GM19239 (cell line): ENCODE measurements around the gene ZDHHC8.

ENCODE experiments used
- DNase-seq: peaks from one replicate; pipeline ENCODE4 v3.0.0; 2011; ENCODE audit warnings: low spot score; ENCODE audit not compliant: insufficient read length
- FAIRE-seq: peaks from 2 replicates; lab custom pipeline; 2011; peaks lifted over from hg19 to GRCh38; lab: Jason Lieb, UNC

ZDHHC8 gene

DNA sequence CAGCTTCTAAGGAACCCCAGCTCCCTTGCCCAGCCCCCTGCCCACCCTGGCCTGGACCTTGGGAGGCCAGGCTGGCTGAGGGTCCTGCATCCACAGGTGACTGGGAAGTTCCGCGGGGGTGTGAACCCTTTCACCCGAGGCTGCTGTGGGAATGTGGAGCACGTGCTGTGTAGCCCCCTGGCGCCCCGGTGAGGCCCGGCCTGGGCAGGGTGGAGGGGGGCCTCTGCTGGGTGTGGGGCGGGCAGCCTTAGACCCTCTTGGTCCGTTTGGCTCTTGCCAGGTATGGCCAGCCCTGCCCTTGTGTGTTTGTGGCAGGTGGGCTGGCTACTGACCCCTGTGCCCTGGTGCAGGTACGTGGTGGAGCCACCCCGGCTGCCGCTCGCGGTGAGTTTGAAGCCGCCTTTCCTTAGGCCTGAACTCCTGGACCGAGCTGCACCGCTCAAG, 8.9 kb downstream of the ZDHHC8 start:
- FAIRE-seq = no peak
- DNase-seq = no peak

DNA sequence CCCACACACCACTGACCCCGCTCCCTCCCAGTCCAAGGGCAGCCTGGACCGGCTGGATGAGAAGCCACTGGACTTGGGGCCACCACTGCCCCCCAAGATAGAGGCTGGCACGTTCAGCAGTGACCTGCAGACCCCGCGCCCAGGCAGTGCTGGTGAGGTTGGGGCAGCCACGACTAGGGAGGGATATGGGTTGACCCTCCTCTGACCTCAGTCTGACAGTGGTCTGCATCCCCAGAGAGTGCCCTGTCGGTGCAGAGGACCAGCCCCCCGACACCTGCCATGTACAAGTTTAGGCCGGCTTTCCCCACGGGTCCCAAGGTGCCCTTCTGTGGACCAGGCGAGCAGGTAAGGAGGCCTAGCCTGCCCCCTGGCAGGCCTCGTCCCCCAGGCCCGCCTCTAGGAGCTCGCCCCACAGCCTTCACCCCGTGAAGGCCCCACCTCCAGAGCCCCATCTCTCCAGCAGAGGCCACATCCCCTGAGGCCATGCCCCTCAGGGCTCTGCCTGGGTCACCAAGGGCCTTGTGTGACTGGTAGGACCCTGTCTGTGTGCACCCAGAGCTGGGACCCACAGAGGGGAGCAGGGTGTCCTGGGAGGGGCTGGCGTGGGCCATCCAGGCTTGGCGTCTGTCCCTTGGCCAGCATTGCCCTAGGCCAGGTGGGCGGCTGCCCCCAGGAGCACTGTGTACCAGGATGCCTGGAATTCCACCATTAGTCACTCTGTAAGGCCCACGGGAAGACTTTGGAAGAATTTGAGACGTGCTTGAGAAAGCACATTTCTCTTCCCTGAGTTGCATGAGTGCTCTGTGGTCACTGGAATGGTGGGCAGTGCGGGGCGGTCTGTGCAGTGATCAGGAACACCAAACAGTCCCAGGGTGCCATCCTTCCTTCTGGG, 9.8 kb downstream of the ZDHHC8 start:
- DNase-seq = no peak
- FAIRE-seq = no peak

GRCh38 chr22:20142711-20143621, 11.4 kb downstream of the ZDHHC8 start:
- FAIRE-seq (no peak), DNase-seq (no peak)

DNA sequence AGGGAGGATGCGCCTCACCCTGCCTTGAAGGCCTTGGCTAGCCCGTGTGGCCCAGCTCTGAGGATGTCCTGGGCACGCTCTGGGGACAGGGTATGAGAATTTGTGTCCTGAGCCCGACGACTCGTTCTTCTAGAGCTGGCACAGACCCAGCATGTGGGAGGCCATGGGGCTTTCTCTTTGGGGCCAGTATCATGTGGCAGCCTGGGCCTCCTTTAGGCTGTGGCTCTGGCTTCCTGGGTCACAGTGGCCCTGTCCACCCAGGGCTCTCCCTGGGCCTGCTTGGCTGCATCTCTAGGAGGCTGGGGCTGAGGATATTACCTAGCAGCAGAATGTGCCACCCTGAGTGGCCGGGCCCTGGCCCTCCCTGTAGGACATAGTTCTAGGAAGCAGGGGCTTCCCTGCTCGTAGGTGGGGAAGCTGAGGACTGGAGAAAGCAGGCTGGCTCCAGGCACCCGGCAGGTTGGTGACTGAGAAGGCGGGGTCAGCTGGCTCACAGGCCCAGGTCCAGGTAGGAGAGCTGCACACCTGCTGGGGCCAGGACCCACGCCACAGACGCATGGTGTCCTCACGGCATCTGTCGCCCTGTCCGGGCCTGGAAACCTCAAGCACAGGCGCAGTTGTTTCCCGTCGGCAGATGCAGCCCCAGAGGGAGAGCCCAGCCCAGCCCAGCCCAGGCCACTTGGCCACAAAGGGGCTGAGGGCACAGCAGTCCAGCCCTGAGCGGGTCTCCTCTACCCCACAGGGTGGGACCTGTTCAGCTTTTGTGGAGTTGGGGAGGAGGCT, 12.5 kb downstream of the ZDHHC8 start:
- no peak for FAIRE-seq
- no peak for DNase-seq

GRCh38 chr22:20145206-20145831, 13.7 kb downstream of the ZDHHC8 start:
- DNase-seq (no peak), FAIRE-seq (no peak)

- FAIRE-seq = no peak
- DNase-seq = no peak
Observed at GRCh38 chr22:20145832-20146223, 14.2 kb downstream of the ZDHHC8 start.

DNA sequence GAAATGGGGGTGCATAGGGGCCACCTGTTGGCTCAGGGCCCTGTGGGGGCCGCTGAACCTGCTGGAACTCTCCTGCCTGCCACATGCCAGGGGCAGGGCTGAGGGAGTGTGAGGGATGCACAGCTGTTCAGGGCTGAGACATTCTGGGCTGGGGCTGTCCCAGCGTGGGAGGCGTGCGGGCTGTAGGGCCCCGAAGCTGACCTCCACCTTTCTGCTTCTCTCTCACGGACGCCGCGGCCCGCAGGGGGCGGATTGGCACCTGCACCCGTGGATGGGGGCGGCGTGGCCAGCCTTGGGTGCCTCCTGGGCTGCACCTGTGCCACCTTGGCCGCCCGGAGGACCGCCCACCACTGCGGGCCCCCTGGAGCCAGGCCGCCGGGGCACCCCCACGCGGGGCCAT, 15.2 kb downstream of the ZDHHC8 start:
- DNase-seq (no peak), FAIRE-seq (no peak)

GRCh38 chr22:20147237-20147988, 15.8 kb downstream of the ZDHHC8 start:
- FAIRE-seq = no peak
- DNase-seq = no peak

GRCh38 chr22:20148414-20148813, 16.8 kb downstream of the ZDHHC8 start:
- DNase-seq (no peak), FAIRE-seq (no peak)

DNA sequence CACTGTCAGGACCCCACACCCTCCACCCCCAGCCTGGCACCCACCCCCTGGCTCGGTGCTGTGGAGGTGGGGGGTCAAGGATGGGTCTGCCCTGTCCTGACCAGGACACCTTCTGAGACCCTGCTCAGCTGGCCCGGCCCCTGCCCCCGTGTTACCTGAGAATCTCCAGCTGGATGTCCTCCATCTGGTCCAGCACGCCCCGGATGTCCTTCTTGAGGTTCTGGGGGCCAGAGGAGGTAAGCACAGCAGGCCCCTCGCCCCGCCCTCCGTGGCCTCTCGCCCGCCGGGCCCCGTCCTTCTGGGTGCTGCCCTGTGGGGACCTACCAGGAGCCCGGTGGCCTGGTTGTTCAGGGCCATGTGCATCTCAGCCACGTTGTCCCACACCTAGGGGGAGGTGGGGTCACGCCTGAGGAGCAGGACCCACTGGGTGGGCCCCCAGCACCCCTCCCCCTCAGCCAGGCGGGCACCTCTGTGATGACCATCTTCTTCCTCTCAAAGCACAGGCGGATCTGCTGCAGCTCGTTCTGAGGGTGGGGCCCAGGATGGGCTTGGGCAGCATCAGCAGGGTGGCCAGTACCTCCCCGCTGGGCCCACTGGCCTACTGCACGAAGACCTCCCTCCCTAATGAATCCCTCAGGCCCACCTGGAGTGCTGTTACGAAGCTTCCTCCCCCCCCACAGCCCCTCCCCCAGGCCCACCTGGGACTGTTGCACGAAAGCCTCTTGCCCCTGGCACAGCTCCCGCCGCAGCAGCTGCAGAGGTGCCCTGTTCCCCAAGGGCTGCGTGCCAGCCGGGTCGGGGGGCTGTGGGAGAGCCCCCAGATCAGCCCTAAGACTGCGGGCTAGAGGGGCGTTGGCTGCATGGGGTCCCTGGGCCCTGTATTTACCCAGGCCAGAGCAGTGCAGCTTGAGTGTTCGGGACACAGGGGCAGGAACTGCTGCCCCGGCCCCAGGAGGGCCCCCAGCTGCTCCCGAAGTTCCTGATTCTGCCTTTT, 17.9 kb downstream of the ZDHHC8 start:
- FAIRE-seq = no peak
- no peak for DNase-seq

DNA sequence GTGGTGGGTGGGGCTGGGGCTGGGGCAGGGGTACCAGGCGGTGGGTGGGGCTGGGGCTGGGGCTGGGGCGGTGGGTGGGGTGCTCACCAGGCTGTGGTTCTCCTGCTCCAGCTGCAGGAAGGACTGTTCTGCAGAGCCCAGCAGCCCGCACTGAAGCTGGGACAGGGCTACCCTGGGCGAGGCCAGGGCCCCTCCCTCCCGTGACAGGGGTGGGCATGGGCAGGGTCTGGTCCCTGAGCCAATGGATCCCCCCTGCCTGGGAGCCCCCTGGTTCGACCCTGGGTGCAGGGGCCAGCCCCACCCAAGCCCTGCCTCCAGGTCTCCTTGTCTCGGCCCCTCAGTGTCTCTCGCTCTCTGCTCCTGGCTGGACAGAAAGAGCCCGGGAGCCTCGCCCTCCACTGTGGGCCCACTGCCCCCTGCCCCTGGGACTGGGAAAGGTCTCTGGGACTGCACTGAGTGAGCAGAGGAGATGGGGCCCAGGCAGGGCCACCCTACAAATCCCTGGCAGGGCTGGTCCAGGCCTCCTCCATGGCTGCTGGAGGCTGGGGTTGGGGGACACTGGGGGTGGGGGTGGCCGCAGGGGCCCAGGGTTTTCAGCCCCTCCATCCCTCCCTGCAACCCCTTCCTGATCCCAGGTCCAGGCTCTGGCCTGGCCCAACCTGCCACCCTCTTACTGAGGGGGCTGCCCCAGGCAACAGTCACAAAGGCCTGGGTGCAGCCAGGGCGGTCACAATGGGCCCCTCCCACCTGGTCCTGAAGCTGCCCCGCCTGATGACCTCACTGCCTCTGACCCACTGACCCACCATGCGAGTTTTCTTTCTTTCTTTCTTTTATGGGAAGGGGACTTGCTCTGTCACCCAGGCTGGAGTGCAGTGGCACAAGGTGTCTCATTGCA, 19.0 kb downstream of the ZDHHC8 start, which contains the start of gene CCDC188:
Gene CCDC188 (minus strand): TSS at position 675 of the 895 bp plus-strand sequence. CDS start 69 bp downstream, at position 606.
- no peak for FAIRE-seq
- no peak for DNase-seq

- DNase-seq (no peak), FAIRE-seq (no peak)
Observed at GRCh38 chr22:20151276-20151588, 19.6 kb downstream of the ZDHHC8 start.

- FAIRE-seq (no peak), DNase-seq (no peak)
Observed at GRCh38 chr22:20152464-20152890, 20.9 kb downstream of the ZDHHC8 start.

- FAIRE-seq (no peak), DNase-seq (no peak)
Observed at GRCh38 chr22:20153945-20154344, 22.3 kb downstream of the ZDHHC8 start.

DNA sequence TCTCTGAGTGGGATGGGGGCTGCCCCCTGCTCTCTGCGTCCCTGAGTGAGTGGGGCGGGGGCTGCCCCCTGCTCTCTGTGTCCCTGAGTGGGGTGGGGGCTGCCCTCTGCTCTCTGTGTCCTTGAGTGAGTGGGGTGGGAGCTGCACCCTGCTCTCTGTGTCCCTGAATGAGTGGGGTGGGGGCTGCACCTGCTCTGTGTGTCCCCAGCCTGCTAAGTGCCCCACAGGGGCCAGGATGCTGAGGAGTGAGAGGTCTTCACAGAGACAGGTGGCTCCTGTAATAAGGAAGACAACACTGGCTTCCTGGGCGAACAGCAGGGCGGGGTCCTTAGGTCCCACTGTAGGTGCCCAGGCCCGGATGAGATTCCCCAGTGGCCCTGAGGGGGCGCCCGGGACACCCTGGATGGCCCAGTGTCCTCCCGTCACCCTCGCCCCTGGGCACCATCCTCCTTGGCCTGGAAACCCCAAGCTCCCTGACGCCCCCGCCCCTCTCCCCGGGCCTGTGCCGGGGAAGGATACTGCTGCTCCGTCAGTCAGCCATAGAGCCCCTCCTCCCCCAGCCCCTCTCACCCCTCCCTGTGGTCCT, 23.1 kb downstream of the ZDHHC8 start:
- DNase-seq = no peak

GRCh38 chr22:20155330-20156041, 23.9 kb downstream of the ZDHHC8 start:
- FAIRE-seq (no peak), DNase-seq (no peak)

More for the DNA sequence above, 23.1 kb downstream of the ZDHHC8 start:
- no peak for FAIRE-seq
